KG1 (cell line): ENCODE data around the gene REEP3.

Experiments used
- DNase-seq: peaks from one replicate; lab custom pipeline; 2025; lab: John Stamatoyannopoulos, UW

REEP3 gene

GRCh38 chr10:63666836-63667383, 145.7 kb downstream of the REEP3 start:
- no peak for DNase-seq

GRCh38 chr10:63667596-63668480, 146.6 kb downstream of the REEP3 start:
- no peak for DNase-seq

GRCh38 chr10:63670291-63670898, 149.2 kb downstream of the REEP3 start:
- DNase-seq = no peak

- no peak for DNase-seq
Observed at GRCh38 chr10:63671317-63671937, 150.2 kb downstream of the REEP3 start.

GRCh38 chr10:63672491-63672890, 151.3 kb downstream of the REEP3 start:
- DNase-seq = no peak

- no peak for DNase-seq
Observed at GRCh38 chr10:63673246-63673645, 152.0 kb downstream of the REEP3 start.

- DNase-seq = no peak
Observed at GRCh38 chr10:63673846-63674245, 152.6 kb downstream of the REEP3 start.
